Heart right ventricle (tissue), 16 donors: Measurements from ENCODE around the gene ZKSCAN8. TPM values are rescaled to one million over a fixed set of nuclear protein-coding genes. Genes with fewer than 3 reads are reported as not detected.

Experiments
- ATAC-seq, 8 donors: fragments of 200-7000 bp; cut with Tn5 transposase; one replicate each; pipeline ENCODE4 v1.9.1; 2020; ENCODE audit warnings: mild to moderate bottlenecking in 8 of 8, moderate library complexity in 8 of 8, moderate number of reproducible peaks in 1 of 8
- DNase-seq, 2 donors: peaks; one replicate each; pipeline ENCODE4 v3.0.0-alpha.2; 2020
- H3K27ac ChIP-seq, 10 donors: fragments of 200-600 bp; sonication (generic) in 2 of 10; one replicate each; pipeline versions ENCODE4 v1.5.0 to v1.8.0; 2020 to 2022; ENCODE audit warnings: mild to moderate bottlenecking in 3 of 10
- H3K27me3 ChIP-seq, 7 donors: fragments of 200-600 bp; one replicate each; pipeline ENCODE4 v1.8.0; 2021 to 2022; ENCODE audit warnings: mild to moderate bottlenecking in 2 of 7
- H3K36me3 ChIP-seq, 9 donors: fragments of 200-600 bp; sonication (generic) in 1 of 9; one replicate each; pipeline versions ENCODE4 v1.5.0 to v1.8.0; 2020 to 2022; ENCODE audit warnings: mild to moderate bottlenecking in 2 of 9
- H3K4me1 ChIP-seq, 9 donors: fragments of 200-600 bp; sonication (generic) in 1 of 9; one replicate each; pipeline versions ENCODE4 v1.5.0 to v1.8.0; 2020 to 2022; ENCODE audit warnings: mild to moderate bottlenecking in 4 of 9
- H3K4me3 ChIP-seq, 10 donors: fragments of 200-600 bp; sonication (generic) in 2 of 10; one replicate each; pipeline versions ENCODE4 v1.5.0 to v1.8.0; 2020 to 2022; ENCODE audit warnings: mild to moderate bottlenecking in 7 of 10, moderate library complexity in 2 of 10
- H3K9me3 ChIP-seq, 11 donors: fragments of 200-600 bp in 10 of 11; sonication (generic) in 2 of 11; one replicate each; pipeline versions ENCODE4 v1.5.0 to v1.8.0; 2013 to 2022; ENCODE audit warnings: mild to moderate bottlenecking in 2 of 11, control low read depth in 1 of 11, moderate library complexity in 1 of 11
- WGBS, 2 donors: extraction: QIAGEN DNeasy Blood & Tissue Kit; methylation state at CpG; one replicate each; pipeline ENCODE4 v1.1.7; 2013; ENCODE audit warnings: inconsistent platforms in 1 of 2; 5-methylcytosine and 5-hydroxymethylcytosine counted together
- intact Hi-C, 10 donors: fragments of 100-400 bp; cut with DNase I; formaldehyde crosslinking; loops; one replicate each; pipeline versions ENCODE4 v1.11.1 to v1.14.2; 2022
- polyA plus RNA-seq, 2 donors: library from polyadenylated mRNA; stranded (reverse); fragments of 200-250 nt; gene quantifications; one replicate each; pipeline ENCODE4 v1.2.3, GENCODE V29; 2013
- total RNA-seq, 10 donors: library from RNA; stranded (reverse); fragmentation: NEBNext Ultra II Directional in 3 of 10; extraction: Animal tissue kit (Norgen Biotek cat#: 25700) in 3 of 10; gene quantifications; one replicate each; pipeline versions ENCODE4 v1.2.1 to v1.2.4, GENCODE V29; 2021 to 2023
- TF ChIP-seq, protein P1 (sequence below), 9 donors: fragments of 200-600 bp; sonication (generic) in 2 of 9; IDR thresholded peaks; one replicate each; pipeline versions ENCODE4 v1.5.0 to v1.8.0; 2021 to 2022; ENCODE audit warnings: antibody characterized with exemption in 9 of 9, mild to moderate bottlenecking in 5 of 9, moderate library complexity in 1 of 9
- donor health status: Arrhythmogenic right ventricular cardiomyopathy.
- donor health status: ischemic (EF 13 %, LVEDD 7.1; RV severe dilation, severe dysfunction).
- donor health status: healthy with polysubstance abuse.
- donor health status: DM: no; HTN: yes; CAD: no.
- donor health status: DM: no; HTN: no; CAD: no.
- donor health status: ischemic (EF 25% LVEDD 6.9; RV normal size, moderate dysfunction).
- donor health status: ischemic (EF 25% LVEDD 5.7; RV mildly dilated, moderate dysfunction).
- donor health status: healthy.
- donor health status: DM: yes; HTN: yes; CAD: no.
- donor health status: Ischemic cardiomyopathy.
- donor health status: ischemic (EF 35%, LVEDD 5.7; RV mildly dilated, moderate dysfunction).
- donor health status: nonischemic (EF 11% LVEDD 7.7; RV severe dilation, severe dysfunction).
- donor health status: DM: yes; HTN: yes; CAD: no.
- donor health status: PGD.
- donor health status: ischemic (EF 29% LVEDD 5.4; RV normal size, mild dysfunction).
- donor health status: nonischemic (EF 23%, LVEDD 6.1; RV moderate dilation, normal function).

Gene ZKSCAN8
- total and polyA plus RNA-seq, 12 donors = 2.7 to 18.5 (median 14.0) TPM

DNA sequence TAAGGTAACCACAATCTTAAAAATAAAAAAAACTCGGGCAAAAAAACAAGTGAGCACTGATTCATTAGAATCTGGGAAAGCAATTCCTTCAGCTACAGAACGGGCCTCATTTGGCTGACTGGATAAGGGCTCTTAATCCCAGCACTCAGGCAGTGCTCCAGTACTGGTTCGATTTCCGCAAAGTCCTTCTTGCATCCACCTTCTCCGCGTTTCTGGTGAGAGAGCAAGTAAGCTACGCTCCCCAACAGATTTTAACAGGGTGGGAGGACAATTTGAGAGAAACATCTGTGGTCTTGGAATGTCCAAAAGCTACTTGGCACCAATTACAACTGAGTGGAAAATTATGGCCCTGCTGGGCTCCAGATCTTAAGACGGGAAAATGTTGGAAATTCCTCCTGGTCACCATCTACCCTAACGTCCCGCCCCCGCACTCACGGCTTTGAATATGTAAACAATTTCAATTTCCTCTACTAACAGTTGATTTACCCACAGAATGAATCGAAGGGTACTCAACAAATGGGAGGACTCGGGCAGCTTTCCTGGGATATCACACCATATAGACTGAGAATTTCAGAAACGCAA, 65.3 kb downstream of the ZKSCAN8 start:
- Histone ChIP-seq H3K36me3 (no peaks in the 10 kb centered on the region), H3K4me1 (peaks cover 0 to 21% (median 11%) of the 10 kb centered on the region in 9 donors), H3K27me3 (peaks cover 15 to 100% (median 90%) of the 10 kb centered on the region in 7 donors), H3K4me3 (peak overlapping the region in 6 of 10 donors; percentile 9 to 39 (median 27)), H3K27ac (no peak overlapping the region), H3K9me3 (peaks cover 0 to 18% (median 7%) of the 10 kb centered on the region in 11 donors)
- DNase-seq (no peak), ATAC-seq (no peak)
- TF ChIP-seq, protein P1, sequence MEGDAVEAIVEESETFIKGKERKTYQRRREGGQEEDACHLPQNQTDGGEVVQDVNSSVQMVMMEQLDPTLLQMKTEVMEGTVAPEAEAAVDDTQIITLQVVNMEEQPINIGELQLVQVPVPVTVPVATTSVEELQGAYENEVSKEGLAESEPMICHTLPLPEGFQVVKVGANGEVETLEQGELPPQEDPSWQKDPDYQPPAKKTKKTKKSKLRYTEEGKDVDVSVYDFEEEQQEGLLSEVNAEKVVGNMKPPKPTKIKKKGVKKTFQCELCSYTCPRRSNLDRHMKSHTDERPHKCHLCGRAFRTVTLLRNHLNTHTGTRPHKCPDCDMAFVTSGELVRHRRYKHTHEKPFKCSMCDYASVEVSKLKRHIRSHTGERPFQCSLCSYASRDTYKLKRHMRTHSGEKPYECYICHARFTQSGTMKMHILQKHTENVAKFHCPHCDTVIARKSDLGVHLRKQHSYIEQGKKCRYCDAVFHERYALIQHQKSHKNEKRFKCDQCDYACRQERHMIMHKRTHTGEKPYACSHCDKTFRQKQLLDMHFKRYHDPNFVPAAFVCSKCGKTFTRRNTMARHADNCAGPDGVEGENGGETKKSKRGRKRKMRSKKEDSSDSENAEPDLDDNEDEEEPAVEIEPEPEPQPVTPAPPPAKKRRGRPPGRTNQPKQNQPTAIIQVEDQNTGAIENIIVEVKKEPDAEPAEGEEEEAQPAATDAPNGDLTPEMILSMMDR (IDR thresholded peaks at IDR 0.05) = no peak
- WGBS, 2 donors = 6 to 7% methylated on average over 15 of the region's 15 CpGs
- intact Hi-C loops = no loop called here

DNA sequence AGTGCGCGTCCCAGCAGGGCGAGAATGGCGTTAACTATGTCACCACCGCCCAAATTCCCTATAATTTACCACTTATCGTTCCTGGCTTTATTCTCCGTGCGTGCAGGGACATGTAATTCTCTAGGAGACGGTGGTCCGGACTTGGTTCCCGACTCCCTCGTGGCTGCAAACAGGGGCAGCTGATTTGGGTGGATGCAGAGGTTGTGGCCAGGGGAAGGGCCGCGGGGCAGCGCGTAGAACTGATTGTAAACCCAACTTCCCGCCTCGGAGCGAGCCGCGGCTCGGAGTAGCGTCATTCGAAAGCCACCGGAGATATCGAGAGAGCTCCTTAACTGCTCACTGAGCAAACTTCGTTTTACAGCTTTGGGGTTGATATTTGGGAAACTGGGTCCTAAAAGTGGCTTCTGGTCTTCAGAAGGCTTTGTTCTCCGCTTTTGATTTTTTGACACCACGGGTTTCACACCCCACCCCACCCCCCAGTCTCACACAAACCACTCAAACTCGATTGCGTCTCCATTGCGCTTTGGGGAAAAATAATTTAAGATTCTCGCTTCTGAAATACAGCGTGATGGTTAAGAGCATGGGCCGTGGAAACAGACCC, 65.9 kb downstream of the ZKSCAN8 start:
- peak in 5 of 8 donors; percentile 37 to 61 (median 50) for ATAC-seq
- intact Hi-C loops = no loop called here
- Histone ChIP-seq H3K9me3 (peaks cover 0 to 18% (median 7%) of the 10 kb centered on the region in 11 donors), H3K4me1 (peaks cover 0 to 27% (median 15%) of the 10 kb centered on the region in 9 donors), H3K27me3 (peaks cover 15 to 100% (median 95%) of the 10 kb centered on the region in 7 donors), H3K4me3 (peak overlapping the region in 7 of 10 donors; percentile 4 to 39 (median 21)), H3K36me3 (no peaks in the 10 kb centered on the region), H3K27ac (no peak overlapping the region)
- 1 to 2% methylated on average over 35 of the region's 35 CpGs for WGBS, 2 donors
- DNase-seq = peak in 1 of 2 donors; percentile 29
- TF ChIP-seq, protein P1 (IDR thresholded peaks at IDR 0.05) = no peak

DNA sequence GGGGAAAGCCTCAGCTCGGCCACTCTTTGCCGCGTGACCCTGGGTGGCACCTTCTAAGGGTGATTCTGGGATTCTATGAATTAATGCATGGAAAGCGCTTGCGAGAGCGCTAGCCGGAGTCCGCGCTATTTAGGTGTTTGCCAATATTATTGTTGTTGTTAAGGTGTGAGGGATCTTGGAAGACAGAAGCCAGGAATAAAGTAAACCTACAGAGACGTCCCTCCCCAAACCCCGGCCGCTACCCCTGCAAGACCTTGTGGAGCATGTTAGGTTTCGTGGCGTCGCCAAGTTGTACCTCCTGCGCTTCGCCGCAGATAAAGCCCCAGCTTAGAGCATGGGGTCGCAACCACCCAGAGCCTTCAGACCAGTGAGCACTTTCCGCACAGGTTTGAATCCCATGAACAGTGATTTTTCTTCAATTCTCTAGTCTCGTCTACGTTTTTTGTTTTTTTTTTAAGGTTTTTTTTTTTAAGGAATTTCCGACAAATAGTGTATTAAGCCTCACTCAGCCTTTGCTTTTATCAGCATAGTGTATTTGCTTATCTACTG, 66.5 kb downstream of the ZKSCAN8 start:
- Histone ChIP-seq H3K36me3 (no peaks in the 10 kb centered on the region), H3K4me3 (peak overlapping the region in 6 of 10 donors; percentile 4 to 39 (median 27)), H3K27me3 (peaks cover 15 to 100% (median 98%) of the 10 kb centered on the region in 7 donors), H3K27ac (no peak overlapping the region), H3K9me3 (peaks cover 0 to 15% (median 6%) of the 10 kb centered on the region in 11 donors), H3K4me1 (peaks cover 0 to 31% (median 18%) of the 10 kb centered on the region in 9 donors)
- intact Hi-C loops = no loop called here
- ATAC-seq (peak in 1 of 8 donors; percentile 17), DNase-seq (no peak)
- TF ChIP-seq, protein P1 (IDR thresholded peaks at IDR 0.05) = no peak
- 4 to 6% methylated on average over 23 of the region's 23 CpGs for WGBS, 2 donors

Other genes starting within 250 kb of the ZKSCAN8 start
- not detected for gene OR2B2, start 229.5 kb upstream of the ZKSCAN8 start, total RNA-seq
- not detected for gene OR2B2, start 229.5 kb upstream of the ZKSCAN8 start, polyA plus RNA-seq
- gene OR2B6, start 184.6 kb upstream of the ZKSCAN8 start, total RNA-seq = not detected
- not detected for gene OR2B6, start 184.6 kb upstream of the ZKSCAN8 start, polyA plus RNA-seq
- gene ZNF165, start 61.3 kb upstream of the ZKSCAN8 start, total RNA-seq = under 1 TPM in 9 of 10 donors, not detected in 1; 0.27 to 0.69 (median 0.45) TPM
- under 1 TPM; 0.49 to 0.51 TPM for gene ZNF165, start 61.3 kb upstream of the ZKSCAN8 start, polyA plus RNA-seq
- 1 to 10 TPM; 1.4 to 3.3 (median 1.8) TPM for gene ZSCAN16, start 17.3 kb upstream of the ZKSCAN8 start, total RNA-seq
- gene ZSCAN16, start 17.3 kb upstream of the ZKSCAN8 start, polyA plus RNA-seq = 1 to 10 TPM; 4.7 to 5.6 TPM
- gene ZSCAN9, start 83.4 kb downstream of the ZKSCAN8 start, total RNA-seq = 10 to 100 TPM in 2 of 10 donors, 1 to 10 TPM in 8; 6.8 to 11.2 (median 8.8) TPM
- gene ZSCAN9, start 83.4 kb downstream of the ZKSCAN8 start, polyA plus RNA-seq = 10 to 100 TPM in 1 of 2 donors, 1 to 10 TPM in 1; 8.4 to 11.1 TPM
- gene ZKSCAN4, start 110.4 kb downstream of the ZKSCAN8 start, total RNA-seq = 1 to 10 TPM in 9 of 10 donors, under 1 TPM in 1; 0.55 to 3.6 (median 2.9) TPM
- gene ZKSCAN4, start 110.4 kb downstream of the ZKSCAN8 start, polyA plus RNA-seq = 1 to 10 TPM; 1.7 to 2.0 TPM
- gene NKAPL, start 117.4 kb downstream of the ZKSCAN8 start, total RNA-seq = 1 to 10 TPM; 2.7 to 8.5 (median 6.5) TPM
- 1 to 10 TPM; 7.6 to 9.7 TPM for gene NKAPL, start 117.4 kb downstream of the ZKSCAN8 start, polyA plus RNA-seq
- gene ZSCAN26, start 125.3 kb downstream of the ZKSCAN8 start, total RNA-seq = 10 to 100 TPM in 9 of 10 donors, 1 to 10 TPM in 1; 8.9 to 17.8 (median 12.8) TPM
- gene ZSCAN26, start 125.3 kb downstream of the ZKSCAN8 start, polyA plus RNA-seq = 10 to 100 TPM in 1 of 2 donors, 1 to 10 TPM in 1; 7.5 to 12.7 TPM
- gene PGBD1, start 139.7 kb downstream of the ZKSCAN8 start, total RNA-seq = 1 to 10 TPM; 1.6 to 3.6 (median 2.7) TPM
- 1 to 10 TPM; 2.9 to 4.6 TPM for gene PGBD1, start 139.7 kb downstream of the ZKSCAN8 start, polyA plus RNA-seq
- 10 to 100 TPM in 8 of 10 donors, 1 to 10 TPM in 2; 8.0 to 17.4 (median 11.9) TPM for gene ZSCAN31, start 194.3 kb downstream of the ZKSCAN8 start, total RNA-seq
- gene ZSCAN31, start 194.3 kb downstream of the ZKSCAN8 start, polyA plus RNA-seq = 1 to 10 TPM; 3.3 to 7.1 TPM
- 1 to 10 TPM; 3.1 to 6.8 (median 5.1) TPM for gene ZKSCAN3, start 208.1 kb downstream of the ZKSCAN8 start, total RNA-seq
- gene ZKSCAN3, start 208.1 kb downstream of the ZKSCAN8 start, polyA plus RNA-seq = 1 to 10 TPM; 1.0 to 2.1 TPM